Aorta (tissue), 5 donors: ENCODE measurements around the gene REC114. TPM values are rescaled to one million over a fixed set of nuclear protein-coding genes. Genes with fewer than 3 reads are reported as not detected.

ENCODE experiments used
- ATAC-seq: fragments of 200-7000 bp; cut with Tn5 transposase; one replicate; pipeline ENCODE4 v1.9.1; 2022; ENCODE audit warnings: moderate library complexity; ENCODE audit not compliant: low FRiP score
- DNase-seq, 2 donors: peaks; one replicate each; pipeline ENCODE4 v3.0.0-alpha.2; 2020
- H3K27ac ChIP-seq, 2 donors: one replicate each; pipeline ENCODE4 v1.5.1; 2013; ENCODE audit warnings: low read length in 2 of 2, mild to moderate bottlenecking in 2 of 2, moderate library complexity in 2 of 2, control low read depth in 1 of 2, inconsistent platforms in 1 of 2, low read depth in 1 of 2
- H3K27me3 ChIP-seq, 2 donors: one replicate each; pipeline ENCODE4 v1.6.1; 2013; ENCODE audit warnings: control low read depth in 1 of 2, low read length in 1 of 2, mild to moderate bottlenecking in 1 of 2, moderate library complexity in 1 of 2; ENCODE audit not compliant: insufficient read depth in 2 of 2, control insufficient read depth in 1 of 2
- H3K36me3 ChIP-seq, 2 donors: one replicate each; pipeline ENCODE4 v1.6.1; 2013; ENCODE audit warnings: control low read depth in 1 of 2, low read length in 1 of 2, mild to moderate bottlenecking in 1 of 2; ENCODE audit not compliant: insufficient read depth in 2 of 2, control insufficient read depth in 1 of 2
- H3K4me1 ChIP-seq, 2 donors: one replicate each; pipeline ENCODE4 v1.6.1; 2013; ENCODE audit warnings: low read length in 2 of 2, control low read depth in 1 of 2, mild to moderate bottlenecking in 1 of 2, moderate library complexity in 1 of 2; ENCODE audit not compliant: insufficient read depth in 2 of 2, control insufficient read depth in 1 of 2
- H3K4me3 ChIP-seq, 2 donors: one replicate each; pipeline ENCODE4 v1.5.1; 2013; ENCODE audit warnings: low read length in 2 of 2, control low read depth in 1 of 2, mild to moderate bottlenecking in 1 of 2
- H3K9me3 ChIP-seq: one replicate; pipeline ENCODE4 v1.6.1; 2013; ENCODE audit warnings: mild to moderate bottlenecking, low read length; ENCODE audit not compliant: control insufficient read depth
- WGBS, 2 donors: extraction: QIAGEN DNeasy Blood & Tissue Kit; methylation state at CpG; one replicate each; pipeline ENCODE4 v1.1.7; 2013; 5-methylcytosine and 5-hydroxymethylcytosine counted together
- intact Hi-C, 2 donors: fragments of 100-400 bp; cut with DNase I; formaldehyde crosslinking; loops; one replicate each; pipeline versions ENCODE4 v1.14.2 to v1.15.0; 2022
- polyA plus RNA-seq, 2 donors: library from polyadenylated mRNA; stranded (reverse); fragments of 200-250 nt; gene quantifications; one replicate each; pipeline ENCODE4 v1.2.3, GENCODE V29; 2013
- total RNA-seq, 2 donors: library from RNA; stranded (reverse); fragmentation: NEBNext Ultra II Directional; extraction: Animal tissue kit (Norgen Biotek cat#: 25700); gene quantifications; one replicate each; pipeline ENCODE4 v1.2.1, GENCODE V29; 2021
- donor health status: healthy with polysubstance abuse.
- donor health status: Bipolar disorder and iron deficiency.
- donor health status: DM: no; HTN: no; CAD: no.
- donor health status: DM: no; HTN: no; CAD: no.
- donor health status: DM: yes; HTN: yes; CAD: no.

The REC114 gene
- total and polyA plus RNA-seq, 4 donors: not detected

DNA sequence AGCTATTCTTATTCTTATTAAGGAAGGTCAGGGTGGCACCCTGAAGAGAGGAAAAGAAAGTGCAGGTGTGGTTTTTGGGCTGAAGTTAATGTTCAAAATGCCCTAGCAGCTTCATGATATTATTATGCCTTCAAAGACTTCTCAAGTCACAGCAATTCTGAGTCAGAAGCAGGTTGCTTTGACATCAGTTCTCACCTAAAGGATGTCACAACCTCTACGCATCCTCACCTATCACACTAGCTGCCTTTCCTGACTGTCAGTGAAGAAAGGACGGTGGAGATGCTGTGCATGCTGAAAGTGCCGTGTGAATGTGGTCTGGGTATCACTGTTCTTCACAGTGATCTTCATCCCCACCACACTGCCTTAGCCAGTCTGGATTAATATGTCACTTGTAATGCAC is 140.6 kb downstream of the REC114 start:
- WGBS, 2 donors: 92% methylated on average over 3 of the region's 3 CpGs
- peaks cover 20% of the 10 kb centered on the region in 2 donors for H3K36me3 ChIP-seq

DNA sequence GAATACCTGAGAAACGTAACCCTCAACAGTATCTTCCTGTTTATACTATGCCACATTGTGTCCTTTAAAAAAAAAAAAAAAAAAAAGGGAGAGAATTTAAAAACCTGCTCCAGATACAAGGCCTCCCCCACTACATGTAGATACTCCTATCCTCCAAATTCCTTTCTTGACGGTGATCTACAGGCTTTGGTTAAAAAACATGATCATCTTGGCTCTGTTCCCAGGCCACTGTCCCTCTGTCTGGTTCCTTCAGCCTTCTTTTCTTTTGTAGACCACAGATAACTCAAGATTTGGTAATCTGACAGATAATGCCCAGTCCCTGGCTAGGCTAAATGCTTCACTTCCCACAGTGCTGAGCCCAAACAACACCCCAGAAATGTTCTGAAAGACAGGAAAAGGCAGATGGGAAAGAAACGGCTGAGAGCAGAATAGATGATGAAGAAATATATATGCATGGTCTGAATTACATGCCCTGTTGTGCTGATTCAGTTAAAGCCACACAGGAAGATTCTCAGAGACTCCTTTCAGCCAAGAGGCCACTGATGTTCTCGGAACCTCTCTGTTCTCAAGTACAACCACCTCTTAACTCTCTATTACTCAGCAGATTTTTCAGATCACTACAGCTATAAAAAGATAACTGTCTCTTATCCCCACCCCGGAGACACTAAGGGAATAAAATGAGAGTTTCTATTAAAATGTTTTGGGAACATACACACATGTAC is 141.9 kb downstream of the REC114 start:
- H3K4me3 ChIP-seq: no peak overlapping the region
- ATAC-seq (no peak), DNase-seq (no peak)
- no peaks in the 10 kb centered on the region for H3K4me1 ChIP-seq
- no peaks in the 10 kb centered on the region for H3K9me3 ChIP-seq
- H3K27ac ChIP-seq: no peak overlapping the region
- no peaks in the 10 kb centered on the region for H3K27me3 ChIP-seq
- H3K36me3 ChIP-seq: peaks cover 18 to 22% of the 10 kb centered on the region in 2 donors
- WGBS, 2 donors: 58 to 61% methylated on average over 5 of the region's 5 CpGs
- intact Hi-C loops: no loop called here

More for the DNA sequence above, 140.6 kb downstream of the REC114 start:
- intact Hi-C loops: no loop called here
- Histone ChIP-seq H3K9me3 (no peaks in the 10 kb centered on the region), H3K27ac (peak overlapping the region in 1 of 2 donors; percentile 25), H3K4me3 (no peak overlapping the region), H3K27me3 (no peaks in the 10 kb centered on the region), H3K4me1 (no peaks in the 10 kb centered on the region)
- no peak for DNase-seq
- ATAC-seq: no peak

DNA sequence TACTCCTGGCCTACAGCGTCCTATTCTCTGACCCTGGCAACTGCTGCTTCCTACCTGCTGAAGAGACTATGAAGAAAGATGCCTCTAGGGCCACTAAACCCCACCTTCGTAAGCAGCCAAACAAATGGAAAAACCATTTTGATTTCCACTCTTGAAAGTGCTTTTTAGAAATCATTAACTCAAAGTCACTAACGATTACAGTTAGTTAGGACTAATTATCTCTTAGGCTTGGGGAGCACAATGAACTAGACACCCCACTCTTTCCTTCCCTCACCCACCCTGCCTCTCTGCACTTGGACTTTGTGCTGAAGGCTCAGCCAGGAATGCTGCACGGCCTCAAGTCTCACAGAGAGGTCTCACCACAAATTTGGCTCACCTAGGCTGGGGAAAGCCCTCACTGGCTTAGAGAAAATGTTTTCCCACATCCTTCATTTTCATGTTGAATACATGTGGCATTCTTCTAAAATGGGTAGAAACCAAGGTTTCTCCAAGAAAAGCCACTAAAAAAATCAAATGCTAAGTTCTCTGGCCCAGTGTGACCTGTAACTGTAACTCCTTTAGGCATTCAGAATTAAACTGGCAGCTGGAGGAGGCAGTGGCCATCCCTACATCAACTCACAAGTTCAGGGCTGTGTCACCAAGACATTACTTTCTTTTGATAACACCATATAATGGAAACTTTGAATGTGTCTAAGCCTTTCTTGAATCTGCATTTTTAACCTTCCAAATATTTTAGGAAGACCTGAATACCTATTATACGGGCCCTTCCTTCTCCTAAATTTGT is 143.1 kb downstream of the REC114 start:
- ATAC-seq (no peak), DNase-seq (no peak)
- Histone ChIP-seq H3K4me1 (no peaks in the 10 kb centered on the region), H3K36me3 (peaks cover 18 to 22% of the 10 kb centered on the region in 2 donors), H3K27ac (no peak overlapping the region), H3K4me3 (no peak overlapping the region), H3K9me3 (no peaks in the 10 kb centered on the region), H3K27me3 (no peaks in the 10 kb centered on the region)
- WGBS, 2 donors: 81 to 82% methylated on average over 5 of the region's 5 CpGs
- intact Hi-C loops: no loop called here

DNA sequence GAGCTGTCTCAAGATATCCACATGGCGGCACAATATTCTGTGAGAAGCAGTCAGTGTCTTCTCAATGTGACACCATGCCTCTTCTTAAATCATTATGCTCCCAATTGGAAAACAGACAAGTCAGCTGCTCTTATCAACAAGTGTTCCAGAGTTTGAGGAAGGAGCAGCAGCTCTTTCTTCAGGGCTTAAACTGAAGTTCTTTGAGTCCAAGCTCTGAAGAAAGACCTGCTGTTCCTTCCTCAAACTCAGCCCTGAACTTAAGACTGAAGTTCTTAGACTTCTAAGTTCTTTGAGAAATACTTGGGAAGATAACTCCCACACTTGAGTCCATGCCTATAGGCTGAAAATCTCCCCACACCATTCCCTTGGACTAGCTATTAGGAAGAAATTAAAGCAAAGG is 146.8 kb downstream of the REC114 start:
- peaks cover 0 to 6% of the 10 kb centered on the region in 2 donors for H3K4me1 ChIP-seq
- no peak overlapping the region for H3K4me3 ChIP-seq
- no peak overlapping the region for H3K27ac ChIP-seq
- H3K36me3 ChIP-seq: peaks cover 9 to 16% of the 10 kb centered on the region in 2 donors
- DNase-seq (no peak), ATAC-seq (no peak)
- 96 to 100% methylated on average over 1 of the region's 1 CpG for WGBS, 2 donors
- H3K27me3 ChIP-seq: no peaks in the 10 kb centered on the region
- no peaks in the 10 kb centered on the region for H3K9me3 ChIP-seq
- intact Hi-C loops: no loop called here

DNA sequence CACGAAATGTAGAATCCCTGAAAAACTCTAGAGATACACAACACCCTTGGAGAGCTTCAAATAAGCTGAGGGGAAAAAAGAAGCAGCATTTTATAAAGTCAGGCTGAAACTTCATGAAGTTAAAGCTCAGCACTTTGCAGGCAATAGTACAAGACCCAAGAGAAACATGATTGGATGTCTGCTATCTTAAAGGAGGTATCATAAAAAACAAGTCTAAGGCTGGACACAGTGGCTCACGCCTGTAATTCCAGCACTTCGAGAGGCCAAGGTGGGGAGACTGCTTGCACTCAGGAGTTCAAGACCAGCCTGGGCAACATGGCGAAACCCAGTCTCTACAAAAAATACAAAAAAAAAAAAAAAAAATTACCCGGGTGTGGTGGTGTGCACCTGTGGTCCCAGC is 147.3 kb downstream of the REC114 start:
- WGBS, 2 donors: 93 to 95% methylated on average over 5 of the region's 5 CpGs
- intact Hi-C loops: no loop called here
- peaks cover 9 to 11% of the 10 kb centered on the region in 2 donors for H3K36me3 ChIP-seq
- ATAC-seq (no peak), DNase-seq (no peak)
- H3K4me3 ChIP-seq: no peak overlapping the region
- no peak overlapping the region for H3K27ac ChIP-seq
- H3K27me3 ChIP-seq: no peaks in the 10 kb centered on the region
- H3K9me3 ChIP-seq: no peaks in the 10 kb centered on the region
- H3K4me1 ChIP-seq: peaks cover 2 to 7% of the 10 kb centered on the region in 2 donors

DNA sequence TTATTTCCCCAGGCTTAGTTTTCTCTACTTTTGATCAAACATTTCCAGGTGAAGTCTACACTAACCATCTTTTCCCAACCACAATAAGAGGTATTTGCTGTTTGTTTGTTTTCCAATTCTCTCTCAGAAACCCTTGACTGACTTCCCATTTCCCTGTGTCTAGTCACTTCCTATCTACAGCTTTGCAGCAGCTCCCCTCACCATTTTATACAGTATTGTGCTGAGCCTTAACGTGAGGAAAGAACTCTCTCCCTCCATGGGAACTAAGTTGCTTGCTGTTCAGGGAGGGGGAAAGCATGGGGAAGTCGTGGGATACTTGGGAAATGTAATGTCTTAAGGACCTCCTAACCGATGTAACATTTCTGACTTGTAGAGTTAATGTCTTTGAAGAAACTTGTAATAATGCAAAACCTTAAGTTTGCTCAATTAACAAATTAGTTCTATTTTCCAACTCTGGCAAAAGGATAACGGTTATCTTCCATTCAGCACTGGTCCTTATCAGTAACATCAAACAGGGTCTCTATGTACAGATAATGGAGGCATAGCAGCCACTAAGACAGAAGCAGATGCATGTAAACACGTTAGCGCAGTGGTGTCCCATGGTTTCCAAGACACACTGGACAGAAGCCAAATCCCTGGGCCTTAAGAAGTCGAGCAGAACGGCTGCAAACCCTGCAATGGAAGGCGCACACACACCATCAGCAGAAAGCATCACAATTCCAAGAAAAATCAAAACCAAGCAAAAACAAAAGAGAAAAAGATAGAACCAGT is 150.5 kb downstream of the REC114 start:
- intact Hi-C loops: no loop called here
- DNase-seq (no peak), ATAC-seq (peak; percentile 30)
- 38 to 40% methylated on average over 9 of the region's 9 CpGs for WGBS, 2 donors
- peaks cover 3% of the 10 kb centered on the region in 2 donors for H3K36me3 ChIP-seq
- H3K27ac ChIP-seq: no peak overlapping the region
- no peaks in the 10 kb centered on the region for H3K9me3 ChIP-seq
- H3K27me3 ChIP-seq: no peaks in the 10 kb centered on the region
- H3K4me3 ChIP-seq: no peak overlapping the region
- peaks cover 10 to 13% of the 10 kb centered on the region in 2 donors for H3K4me1 ChIP-seq

DNA sequence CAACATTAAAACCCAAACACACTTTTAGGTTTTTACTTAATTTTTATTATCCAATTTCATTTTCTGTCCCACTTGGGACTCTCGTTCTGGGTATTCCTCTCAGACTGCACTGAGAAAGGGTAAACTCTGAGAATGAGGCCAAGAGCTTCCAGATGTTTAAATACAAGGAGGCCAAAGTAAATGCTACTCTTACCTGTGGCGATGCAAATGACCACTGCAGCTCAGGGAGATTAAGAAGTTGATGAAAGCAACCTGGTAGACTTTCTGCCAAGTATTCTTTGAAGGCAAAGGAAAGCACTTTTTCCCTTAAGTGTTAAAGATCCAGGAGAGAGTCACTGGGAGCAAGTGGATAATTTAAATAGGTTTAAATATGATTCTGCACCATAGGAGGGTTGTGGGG is 151.1 kb downstream of the REC114 start:
- no peak overlapping the region for H3K27ac ChIP-seq
- ATAC-seq: no peak
- intact Hi-C loops: no loop called here
- H3K36me3 ChIP-seq: peaks cover 0 to 3% of the 10 kb centered on the region in 2 donors
- DNase-seq: no peak
- H3K4me3 ChIP-seq: no peak overlapping the region
- no peaks in the 10 kb centered on the region for H3K9me3 ChIP-seq
- peaks cover 10 to 13% of the 10 kb centered on the region in 2 donors for H3K4me1 ChIP-seq
- no peaks in the 10 kb centered on the region for H3K27me3 ChIP-seq
- WGBS, 2 donors: 62 to 63% methylated on average over 2 of the region's 2 CpGs

DNA sequence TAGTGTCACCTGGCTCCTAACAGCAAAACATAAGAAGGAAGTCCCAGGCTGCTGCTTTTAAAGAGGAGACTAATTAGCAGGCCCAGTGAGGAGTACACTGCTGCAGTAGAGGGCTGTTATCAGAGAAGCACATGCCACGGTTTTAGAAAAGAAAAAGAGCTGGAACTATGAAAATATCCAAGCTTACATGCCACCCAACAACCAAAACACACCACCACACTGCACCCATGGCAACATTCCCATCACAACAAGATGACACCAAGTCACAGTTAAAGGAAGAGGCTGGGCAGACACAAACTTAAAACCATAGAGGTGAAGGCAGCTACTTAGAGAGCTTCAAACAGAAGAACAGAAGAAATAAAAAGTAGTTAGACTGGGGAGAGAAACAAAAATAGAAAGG is 153.2 kb downstream of the REC114 start:
- intact Hi-C loops: loop anchor here in 1 of 2 donors (5.0 kb wide), 1 partner anchor 36 kb away; the partner anchor contains the start of gene NPTN
- H3K9me3 ChIP-seq: no peaks in the 10 kb centered on the region
- H3K4me1 ChIP-seq: peaks cover 13 to 18% of the 10 kb centered on the region in 2 donors
- peak overlapping the region in 1 of 2 donors; percentile 82 for H3K27ac ChIP-seq
- no peak overlapping the region for H3K4me3 ChIP-seq
- no peaks in the 10 kb centered on the region for H3K27me3 ChIP-seq
- DNase-seq (no peak), ATAC-seq (peak; percentile 11)
- H3K36me3 ChIP-seq: peaks cover 0 to 3% of the 10 kb centered on the region in 2 donors
- 4 to 6% methylated on average over 1 of the region's 1 CpG for WGBS, 2 donors
